NCI-H1694 treated with DMSO at 0.1 percent for 48 hours (cell line): ENCODE results near the gene CBX6.

ENCODE experiments used
- DNase-seq: peaks from one replicate; lab custom pipeline; 2025; lab: John Stamatoyannopoulos, UW

CBX6 gene

DNA sequence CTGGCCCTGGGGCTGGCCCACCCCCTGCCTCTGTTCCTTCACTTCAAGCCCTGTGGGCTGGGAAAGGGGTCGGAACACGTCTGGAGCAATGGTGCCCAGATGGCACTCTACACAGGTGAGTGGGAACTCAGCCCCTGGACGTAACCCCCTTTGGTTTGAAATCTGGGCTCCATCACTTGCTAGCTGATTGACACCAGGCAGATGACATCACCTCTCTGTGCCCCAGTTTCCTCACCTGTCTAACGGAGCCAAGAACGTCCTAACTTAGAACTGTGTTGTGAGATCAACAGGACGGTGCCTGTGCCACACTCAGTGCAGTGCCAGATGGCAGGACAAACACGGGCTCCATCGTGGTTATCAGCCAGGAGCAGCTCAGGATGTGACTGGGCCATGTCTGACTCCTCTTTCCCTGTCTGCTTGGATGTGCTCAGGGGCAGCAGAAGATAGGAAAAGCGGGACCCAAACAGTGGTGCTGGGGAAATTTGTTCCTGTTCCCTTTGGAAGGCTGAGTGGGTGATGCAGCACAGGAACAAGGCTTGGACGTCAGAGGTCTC is 52.6 kb downstream of the CBX6 start:
- DNase-seq, result no peak

- DNase-seq, result no peak
Observed at GRCh38 chr22:38817196-38817595, 54.8 kb downstream of the CBX6 start.

GRCh38 chr22:38815842-38816241 is 56.2 kb downstream of the CBX6 start:
- no peak for DNase-seq
